NOMO-1 treated with DMSO at 0.1 percent for 48 hours (cell line): Measurements from ENCODE around the gene MAMDC4.
A peak's percentile ranks its signal among the peaks of the same experiment; 100 is the strongest.

Experiments
- DNase-seq: peaks from one replicate; lab custom pipeline; 2025; ENCODE audit not compliant: unreplicated experiment; lab: John Stamatoyannopoulos, UW

Gene MAMDC4

DNA sequence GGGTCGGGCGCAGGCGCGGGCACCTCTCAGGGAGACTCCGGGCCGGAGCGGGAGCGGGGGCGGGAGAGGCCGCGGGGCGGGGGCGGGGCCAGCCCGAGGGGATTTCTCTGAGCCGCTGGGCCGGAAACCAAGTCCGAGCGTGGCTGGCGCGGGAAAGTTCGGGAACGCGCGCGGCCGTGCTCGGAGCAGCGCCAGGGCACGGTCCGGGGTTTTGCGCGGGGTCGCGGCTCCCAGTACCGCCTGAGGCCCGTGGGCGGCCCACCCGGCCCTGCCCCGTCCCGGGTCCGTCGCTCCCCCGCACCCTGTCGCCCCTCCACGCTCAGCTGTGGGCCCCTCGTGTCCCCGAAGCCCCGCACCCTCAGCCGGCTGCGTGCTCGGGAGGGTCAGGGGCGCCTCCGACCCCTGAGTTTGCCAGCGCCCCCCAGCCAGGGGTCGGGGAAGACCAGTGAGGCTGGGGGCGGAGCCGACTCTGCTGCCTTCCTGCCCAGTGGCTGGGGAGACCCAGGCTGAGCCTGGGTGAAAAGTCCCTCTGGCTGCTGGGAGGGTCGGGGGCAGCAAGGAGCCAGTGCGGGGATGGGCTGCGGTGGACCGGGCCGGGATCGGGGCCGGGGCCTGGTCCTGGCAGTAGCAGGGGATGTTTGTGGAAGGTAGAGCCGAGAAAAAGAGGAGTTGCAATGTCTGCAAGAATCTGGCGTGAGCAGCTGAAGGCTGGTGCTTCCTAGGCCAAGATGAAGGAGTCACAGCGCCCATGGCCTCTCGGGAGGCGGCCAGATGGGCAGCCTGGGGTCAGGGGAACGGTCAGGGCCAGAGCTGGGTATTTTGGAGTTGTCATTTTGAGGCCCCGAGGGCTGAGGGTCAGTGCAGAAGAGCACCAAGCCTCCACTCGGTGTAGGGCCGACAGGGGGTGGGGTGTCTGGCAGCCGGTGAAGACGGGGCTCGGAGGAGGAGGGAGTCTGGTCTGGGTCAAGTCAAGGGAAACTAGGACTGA is 34.8 kb downstream of the MAMDC4 start:
- DNase-seq: peak; percentile 48

DNA sequence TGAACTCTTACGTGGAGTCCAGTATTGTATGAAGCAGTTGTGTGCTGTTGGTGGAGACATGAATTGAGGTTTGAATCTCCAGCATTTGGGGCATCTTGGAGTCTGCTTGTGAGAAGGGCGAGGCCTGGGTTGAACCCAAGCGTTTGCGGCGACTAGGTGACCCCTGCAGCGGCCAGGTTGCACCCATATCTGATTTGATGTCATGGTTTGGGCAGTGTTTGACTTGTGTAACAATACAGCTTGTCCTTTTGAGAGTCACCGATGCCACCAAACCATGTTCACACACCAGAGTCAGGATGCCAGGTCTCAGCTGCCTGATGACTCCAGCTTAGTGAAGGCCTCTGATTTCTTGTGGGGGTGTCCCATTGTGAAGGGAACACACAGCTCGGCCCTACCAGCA is 36.3 kb downstream of the MAMDC4 start:
- no peak for DNase-seq

DNA sequence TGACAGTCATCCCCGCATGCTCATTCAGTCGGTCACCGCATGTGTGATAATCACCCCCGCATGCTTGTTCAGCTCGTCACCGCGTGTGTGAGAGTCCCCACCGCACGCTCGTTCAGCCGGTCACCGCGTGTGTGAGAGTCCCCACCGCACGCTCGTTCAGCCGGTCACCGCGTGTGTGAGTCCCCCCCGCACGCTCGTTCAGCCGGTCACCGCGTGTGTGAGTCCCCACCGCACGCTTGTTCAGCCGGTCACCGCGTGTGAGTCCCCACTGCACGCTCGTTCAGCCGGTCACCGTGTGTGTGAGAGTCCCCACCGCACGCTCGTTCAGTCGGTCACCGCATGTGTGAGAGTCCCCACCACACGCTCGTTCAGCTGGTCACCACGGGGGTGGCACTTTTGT is 37.7 kb downstream of the MAMDC4 start:
- no peak for DNase-seq

DNA sequence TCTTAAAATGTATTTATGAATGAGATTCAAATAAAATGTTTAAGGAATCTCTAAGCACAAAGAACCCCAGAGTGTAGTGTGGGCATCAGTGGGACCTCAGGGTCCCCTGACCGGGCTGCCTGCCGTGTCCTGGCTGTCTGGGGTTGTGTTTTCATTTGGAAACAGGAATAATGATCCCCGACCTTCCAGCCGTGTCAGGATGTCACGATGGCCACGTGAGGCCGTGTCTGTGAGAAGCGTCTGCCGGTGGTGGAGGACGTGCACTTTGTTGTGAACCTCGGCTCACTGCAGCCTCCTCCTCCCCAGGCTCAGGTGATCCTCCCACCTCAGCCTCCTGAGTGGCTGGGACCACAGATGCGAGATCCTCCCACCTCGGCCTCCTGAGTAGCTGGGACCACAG is 38.5 kb downstream of the MAMDC4 start:
- no peak for DNase-seq

DNA sequence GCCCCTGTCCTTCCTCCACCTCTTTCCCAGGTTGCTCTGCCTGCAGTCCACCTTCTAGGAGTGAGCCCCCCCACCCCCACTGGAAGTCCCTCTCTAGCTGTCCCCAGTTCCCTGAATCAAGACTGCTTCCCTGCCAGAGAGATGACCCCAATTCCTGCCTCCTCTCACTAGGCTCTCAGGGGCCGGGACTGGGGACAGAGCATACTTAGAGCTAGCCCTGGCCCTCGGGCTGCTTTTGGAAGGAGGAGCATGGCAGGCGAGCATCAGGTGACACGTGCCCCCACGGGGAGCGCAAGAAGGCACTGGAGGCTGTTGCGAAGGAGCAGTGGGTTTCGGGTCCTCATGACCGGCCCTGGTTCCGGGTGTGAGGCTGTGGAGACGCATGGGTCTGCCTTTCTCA is 43.9 kb downstream of the MAMDC4 start:
- DNase-seq: no peak

DNA sequence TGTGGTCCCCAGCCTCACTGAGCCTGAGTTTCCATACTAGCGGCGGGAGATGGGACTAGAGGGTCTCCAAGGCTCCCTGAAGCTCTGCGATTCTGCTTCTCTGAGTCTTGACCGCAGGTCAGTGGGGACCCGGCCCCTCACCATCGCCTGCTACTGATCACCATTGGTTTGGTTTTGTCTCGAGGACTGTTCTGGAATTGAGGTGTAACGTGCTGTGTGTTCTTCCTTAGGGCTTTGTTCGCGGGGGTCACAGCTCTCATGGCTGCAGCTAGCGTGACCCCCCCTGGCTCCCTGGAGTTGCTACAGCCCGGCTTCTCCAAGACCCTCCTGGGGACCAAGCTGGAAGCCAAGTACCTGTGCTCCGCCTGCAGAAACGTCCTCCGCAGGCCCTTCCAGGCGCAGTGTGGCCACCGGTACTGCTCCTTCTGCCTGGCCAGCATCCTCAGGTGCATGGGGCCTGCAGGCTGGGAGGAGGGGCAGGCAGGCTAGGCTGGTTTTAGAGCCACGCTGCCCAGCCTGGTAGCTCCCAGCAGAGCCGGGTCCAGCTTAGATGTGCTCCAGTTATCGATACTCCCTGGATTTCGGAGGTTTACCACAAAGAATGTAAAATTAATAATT is 46.4 kb downstream of the MAMDC4 start:
- DNase-seq: no peak

DNA sequence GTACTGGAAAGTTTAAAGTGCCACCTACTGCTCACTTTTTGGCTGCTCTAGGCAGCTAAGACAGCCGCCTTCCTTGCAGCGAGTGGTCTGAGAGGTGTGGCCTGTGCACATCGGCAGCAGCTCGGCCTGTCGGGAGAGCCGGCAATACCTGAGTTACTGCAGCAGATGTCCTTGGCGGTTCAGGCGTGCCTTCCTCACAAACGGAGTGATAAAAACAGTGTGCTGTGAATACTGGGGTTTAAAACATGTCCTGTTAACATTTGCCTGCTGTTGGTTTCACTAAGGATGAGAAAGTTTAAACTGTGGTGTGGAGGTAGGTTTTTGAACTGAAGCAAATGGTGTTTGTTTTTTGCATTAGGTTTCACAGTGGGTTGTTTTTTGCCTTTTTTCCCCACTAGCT is 47.0 kb downstream of the MAMDC4 start:
- no peak for DNase-seq

DNA sequence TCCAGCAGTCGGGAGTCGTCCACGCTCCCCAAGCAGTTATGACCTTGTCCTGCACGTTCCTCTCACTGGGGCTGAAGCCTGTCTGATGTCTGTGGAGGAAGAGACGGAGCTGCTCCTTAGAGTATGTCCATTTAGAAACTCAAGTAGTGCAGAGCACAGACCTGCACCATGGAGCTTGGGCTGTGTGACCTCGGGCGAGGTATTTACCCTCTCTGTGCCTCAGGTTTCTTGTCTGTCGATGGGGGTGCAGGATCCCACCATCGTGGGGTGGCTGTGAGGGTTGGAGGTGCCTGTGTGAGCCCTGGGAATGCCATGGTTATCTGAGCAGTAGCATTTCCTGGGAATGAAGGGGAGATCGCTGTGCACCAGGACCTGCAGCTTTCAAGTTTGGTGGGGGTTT is 48.4 kb downstream of the MAMDC4 start:
- DNase-seq: no peak

DNA sequence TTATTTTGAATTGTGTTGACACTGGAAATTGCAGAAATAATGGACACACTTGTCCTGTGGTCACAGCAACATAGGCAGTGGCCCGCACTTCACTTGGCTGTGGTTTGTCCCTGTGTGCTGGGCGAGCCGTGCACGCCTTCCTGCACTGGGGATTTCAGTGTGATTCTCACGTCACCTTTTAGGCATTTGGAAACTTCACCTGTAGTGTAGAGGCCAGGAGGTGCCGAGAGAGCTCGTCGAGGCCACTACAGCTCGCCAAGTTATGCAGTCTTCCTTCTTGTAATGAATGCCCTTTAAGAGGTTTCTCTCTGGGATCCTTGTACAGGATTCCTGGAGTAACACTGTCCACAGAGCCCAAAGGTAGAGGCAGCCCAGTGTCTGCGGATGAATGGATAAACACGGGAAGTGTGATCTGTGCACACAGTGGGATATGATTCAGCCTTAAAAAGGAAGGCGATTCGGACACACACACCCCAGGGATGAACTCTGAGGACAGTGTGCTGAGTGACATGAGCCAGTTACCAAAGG is 48.9 kb downstream of the MAMDC4 start:
- DNase-seq: no peak

DNA sequence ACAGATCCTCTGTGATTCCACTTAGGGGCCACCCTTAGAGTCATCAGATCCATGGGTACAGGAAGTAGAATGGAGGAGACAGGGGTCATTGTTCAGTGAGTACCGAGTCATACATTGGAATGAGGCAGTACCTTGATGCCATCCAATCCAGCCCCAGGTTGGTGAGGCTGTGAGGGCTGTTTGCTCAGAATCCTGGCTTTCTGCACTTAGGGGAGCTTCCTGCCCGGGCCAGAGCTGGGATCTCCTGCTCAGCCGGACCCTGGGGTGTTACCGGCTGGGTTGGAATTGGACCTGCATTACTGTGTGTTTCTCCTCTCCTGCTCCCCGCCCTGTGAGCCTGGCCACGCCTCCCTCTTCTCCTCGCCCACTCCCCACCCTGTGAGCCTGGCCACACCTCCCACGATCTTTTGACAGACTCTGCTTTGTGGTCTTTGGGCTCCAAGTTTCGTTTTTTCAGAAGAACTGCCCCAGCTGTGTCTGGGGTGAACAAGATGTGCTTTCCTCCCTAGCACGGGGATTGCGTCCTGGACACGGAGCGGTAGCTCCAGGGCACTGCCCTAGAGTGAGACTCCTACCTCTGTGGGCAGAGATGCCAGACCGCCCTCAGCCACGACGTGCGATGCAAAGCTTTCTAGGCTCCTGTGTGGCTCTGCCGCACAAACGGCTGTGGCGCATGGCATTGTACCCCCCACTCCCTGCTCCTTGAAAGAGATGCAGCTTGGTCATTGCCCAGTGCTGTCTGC is 49.5 kb downstream of the MAMDC4 start:
- DNase-seq: no peak

DNA sequence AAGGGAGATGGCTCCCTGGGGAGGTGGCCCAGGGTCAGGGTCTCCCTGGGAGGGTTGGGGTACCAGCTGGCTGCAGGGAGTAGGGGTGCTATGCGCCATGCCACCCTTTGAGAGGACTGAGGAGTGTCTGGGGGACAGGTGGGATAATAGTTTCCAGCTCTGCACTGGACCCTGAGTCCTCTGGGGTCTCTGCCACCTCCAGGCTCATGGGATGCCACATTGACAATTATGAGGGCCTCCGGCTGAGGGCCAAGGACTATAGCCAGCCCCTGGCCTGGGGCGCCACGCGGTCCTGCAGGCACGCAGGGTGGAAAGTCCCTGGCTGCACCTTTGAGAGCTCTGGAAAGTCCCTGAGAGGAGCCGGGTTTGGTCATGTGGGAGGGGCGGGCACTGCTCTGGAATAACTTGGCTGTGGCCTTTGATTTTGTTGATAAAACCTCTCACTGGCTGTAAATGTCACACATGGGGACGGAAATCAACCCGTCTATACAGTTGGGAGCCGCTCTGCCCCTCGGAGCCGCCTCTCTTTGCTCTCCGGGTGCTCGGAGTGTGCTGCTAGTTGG is 50.2 kb downstream of the MAMDC4 start:
- DNase-seq: no peak

DNA sequence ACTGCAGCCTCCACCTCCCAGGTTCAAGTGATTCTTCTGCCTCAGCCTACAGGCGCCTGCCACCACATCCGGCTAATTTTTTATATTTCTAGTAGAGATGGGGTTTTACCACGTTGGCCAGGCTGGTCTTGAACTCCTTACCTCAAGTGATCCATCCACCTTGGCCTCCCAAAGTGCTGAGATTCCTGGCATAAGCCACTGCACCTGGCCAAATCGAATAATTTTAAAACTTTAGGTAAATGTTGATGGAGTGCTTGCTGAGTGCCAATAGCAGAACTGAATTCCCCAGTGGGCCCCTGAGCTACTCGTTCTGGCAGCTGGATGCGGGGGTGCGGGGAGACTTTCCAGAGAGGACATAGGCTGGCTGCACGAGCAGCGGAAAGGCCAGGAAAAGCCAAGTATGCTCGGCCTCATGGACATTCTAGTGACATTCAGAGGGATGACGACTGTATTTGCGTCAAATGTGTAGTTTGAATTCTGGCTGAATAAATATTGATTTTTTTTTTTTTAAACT is 51.0 kb downstream of the MAMDC4 start:
- no peak for DNase-seq

DNA sequence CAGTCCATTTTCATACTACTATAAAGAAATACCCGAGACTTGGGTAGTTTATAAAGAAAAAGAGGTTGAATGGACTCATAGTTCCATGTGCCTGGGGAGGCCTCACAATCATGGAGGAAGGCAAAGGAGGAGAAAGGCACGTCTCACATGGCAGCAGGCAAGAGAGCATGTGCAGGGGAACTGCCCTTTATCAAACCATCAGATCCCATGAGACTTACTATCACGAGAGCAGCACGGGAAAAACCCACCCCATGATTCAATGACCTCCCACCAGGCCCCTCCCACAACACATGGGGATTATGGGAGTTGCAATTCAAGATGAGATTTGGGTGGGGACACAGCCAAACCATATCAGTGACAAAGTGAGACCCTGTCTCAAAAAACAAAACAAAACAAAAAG is 54.1 kb downstream of the MAMDC4 start:
- DNase-seq: no peak

DNA sequence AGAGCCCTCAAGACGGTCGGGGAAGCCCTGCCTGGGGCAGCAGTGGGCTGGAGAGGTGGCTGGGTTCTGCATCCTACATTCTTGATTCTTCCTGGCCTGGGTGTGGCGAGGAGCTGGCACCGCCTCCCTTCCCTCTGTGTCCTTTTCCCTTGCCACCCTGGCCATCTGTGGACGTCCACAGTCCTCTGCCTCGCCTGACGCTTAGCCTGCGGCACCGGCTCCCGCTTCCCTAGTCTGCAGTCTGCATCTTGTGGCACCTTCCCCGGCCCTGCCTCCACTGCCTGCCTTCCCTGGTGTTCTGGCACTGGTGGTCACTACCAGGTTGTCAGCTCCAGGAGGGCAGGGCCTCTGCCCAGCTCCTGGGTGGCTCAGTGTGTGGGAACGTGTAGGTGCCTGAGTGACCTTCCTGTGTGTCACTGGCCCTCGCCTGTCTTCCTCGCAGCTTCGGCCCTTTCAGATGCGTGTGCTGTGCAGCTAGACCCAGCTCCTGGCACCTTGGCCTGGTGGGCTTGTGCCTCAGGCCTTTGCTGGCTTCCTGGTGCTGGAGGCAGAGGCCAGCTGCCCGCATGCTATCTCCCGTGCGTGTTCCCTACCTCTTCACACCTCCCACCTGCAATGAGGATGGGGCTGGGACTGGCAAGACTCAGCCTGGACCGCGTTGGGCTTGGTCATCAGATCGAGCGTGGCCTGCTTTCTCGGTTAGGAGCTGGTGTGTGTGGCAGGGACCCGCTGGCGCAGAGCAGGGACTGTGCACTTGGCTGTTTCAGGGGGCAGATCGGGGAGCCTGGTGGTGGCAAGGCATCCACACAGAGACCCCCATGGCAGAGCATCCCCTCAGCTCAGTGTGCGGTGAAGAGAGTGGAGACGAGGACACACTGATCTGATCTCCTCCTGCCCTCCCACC is 55.1 kb downstream of the MAMDC4 start:
- no peak for DNase-seq
